Kidney (tissue), 14 donors: ENCODE measurements around the gene ANKRD11. TPM values are rescaled to one million over a fixed set of nuclear protein-coding genes. Genes with fewer than 3 reads are reported as not detected.

Experiments
- DNase-seq, 5 donors: peaks; one replicate each; pipeline ENCODE4 v3.0.0-alpha.2; 2013 to 2020
- FAIRE-seq: peaks from 2 replicates; lab custom pipeline; 2012; peaks lifted over from hg19 to GRCh38; lab: Jason Lieb, UNC
- H3K27ac ChIP-seq, 2 donors: one replicate each; pipeline ENCODE4 v1.7.0; 2013; ENCODE audit warnings: low read depth in 2 of 2, low read length in 2 of 2, inconsistent platforms in 1 of 2
- H3K27me3 ChIP-seq: one replicate; pipeline ENCODE4 v1.7.1; 2013; ENCODE audit warnings: low read length, inconsistent platforms; ENCODE audit not compliant: control insufficient read depth, insufficient read depth
- H3K36me3 ChIP-seq, 3 donors: one replicate each; pipeline versions ENCODE4 v1.7.0 to v1.7.1; 2013; ENCODE audit warnings: low read length in 3 of 3, control low read depth in 1 of 3, inconsistent platforms in 1 of 3; ENCODE audit not compliant: insufficient read depth in 3 of 3, control insufficient read depth in 2 of 3
- H3K4me1 ChIP-seq, 3 donors: one replicate each; pipeline versions ENCODE4 v1.7.0 to v1.7.1; 2013; ENCODE audit warnings: low read length in 3 of 3, inconsistent platforms in 1 of 3, low read depth in 1 of 3; ENCODE audit not compliant: control insufficient read depth in 2 of 3, insufficient read depth in 2 of 3
- H3K4me3 ChIP-seq, 3 donors: one replicate each; pipeline versions ENCODE4 v1.7.0 to v1.8.1; 2013; ENCODE audit warnings: low read length in 3 of 3, control low read depth in 1 of 3, inconsistent platforms in 1 of 3
- H3K9ac ChIP-seq, 3 donors: one replicate each; pipeline versions ENCODE4 v1.7.0 to v1.7.1; 2013; ENCODE audit warnings: low read length in 3 of 3, control low read depth in 1 of 3, inconsistent platforms in 1 of 3
- H3K9me3 ChIP-seq, 3 donors: one replicate each; pipeline versions ENCODE4 v1.7.0 to v1.7.1; 2013; ENCODE audit warnings: low read length in 3 of 3, control low read depth in 1 of 3, inconsistent platforms in 1 of 3; ENCODE audit not compliant: control insufficient read depth in 2 of 3, insufficient read depth in 1 of 3
- CTCF ChIP-seq: IDR thresholded peaks from 3 replicates; pipeline ENCODE4 v1.5.1; 2012; ENCODE audit warnings: mild to moderate bottlenecking, moderate library complexity, borderline replicate concordance; ENCODE audit not compliant: insufficient read depth; ENCODE audit errors: extremely low read depth
- intact Hi-C: fragments of 100-400 bp; cut with DNase I; formaldehyde crosslinking; loops from one replicate; pipeline ENCODE4 v1.11.1; 2022
- polyA plus RNA-seq: library from polyadenylated mRNA; stranded (reverse); fragments of 350-450 nt; fragmentation: Illumina TruSeq; extraction: RNeasy Lipid Tissue Mini Kit (QIAGEN cat#74804); gene quantifications from one replicate; pipeline ENCODE4 v1.2.3, GENCODE V29; 2014; ENCODE audit warnings: low read depth, low replicate concordance; ENCODE audit not compliant: insufficient read depth
- total RNA-seq: library from RNA; stranded (reverse); fragmentation: NEBNext Ultra II Directional; extraction: Animal tissue kit (Norgen Biotek cat#: 25700); gene quantifications from one replicate; pipeline ENCODE4 v1.2.1, GENCODE V29; 2021
- donor health status: control.
- donor health status: control.
- donor health status: control.
- donor health status: control.
- donor health status: control.
- donor health status: DM: yes; HTN: yes; CAD: no.
- donor health status: Normal renal cell carcinoma (clear cell type).

The ANKRD11 gene
- total and polyA plus RNA-seq, 2 donors from 2014 or later: 36.2 to 154 TPM

- H3K27ac ChIP-seq: no peak overlapping the region
- intact Hi-C loops: no loop called here
Measured at GRCh38 chr16:89491974-89492687, 1.8 kb upstream of the ANKRD11 start.

GRCh38 chr16:89491238-89491869, 993 bp upstream of the ANKRD11 start:
- DNase-seq: peak in 1 of 5 donors; percentile 39
- Histone ChIP-seq H3K4me3 (peak overlapping the region; percentile 81 to 89 (median 87)), H3K36me3 (no peaks in the 10 kb centered on the region), H3K27ac (peak overlapping the region; percentile 90 to 92), H3K4me1 (peaks cover 0 to 17% (median 12%) of the 10 kb centered on the region in 3 donors), H3K9ac (peak overlapping the region; percentile 56 to 80 (median 77)), H3K27me3 (no peaks in the 10 kb centered on the region), H3K9me3 (no peaks in the 10 kb centered on the region)
- FAIRE-seq: no peak
- TF ChIP-seq CTCF: no peak
- intact Hi-C loops: no loop called here

More at GRCh38 chr16:89491974-89492687, 1.8 kb upstream of the ANKRD11 start:
- Histone ChIP-seq H3K9me3 (no peaks in the 10 kb centered on the region), H3K27me3 (no peaks in the 10 kb centered on the region), H3K4me1 (peaks cover 0 to 15% (median 12%) of the 10 kb centered on the region in 3 donors), H3K36me3 (no peaks in the 10 kb centered on the region), H3K4me3 (peak overlapping the region in 1 of 3 donors; percentile 89), H3K9ac (peak overlapping the region in 1 of 3 donors; percentile 29)
- no peak for FAIRE-seq
- peak in 1 of 5 donors; percentile 44 for DNase-seq
- no peak for TF ChIP-seq CTCF

GRCh38 chr16:89489898-89490438, 393 bp downstream of the ANKRD11 start:
- H3K9ac ChIP-seq: no peak overlapping the region
- no peaks in the 10 kb centered on the region for H3K9me3 ChIP-seq
- intact Hi-C loops: no loop called here
- H3K27me3 ChIP-seq: no peaks in the 10 kb centered on the region
- H3K36me3 ChIP-seq: no peaks in the 10 kb centered on the region
- DNase-seq (peak in 2 of 5 donors; percentile 68 to 81), FAIRE-seq (no peak)
- peak overlapping the region; percentile 82 to 88 for H3K27ac ChIP-seq
- no peak overlapping the region for H3K4me3 ChIP-seq
- H3K4me1 ChIP-seq: peaks cover 0 to 23% (median 12%) of the 10 kb centered on the region in 3 donors
- no peak for TF ChIP-seq CTCF
